HEK293T (cell line): ENCODE results near the gene TPO.
"Not testable (repeated sequence)": the region's sequence is repeated elsewhere in the genome, so short reads cannot be mapped to it uniquely, and the experiment has no call there.

Experiments
- CTCF ChIA-PET: fragments of 350-600 bp; formaldehyde crosslinking; extraction: SDS; loops from one replicate; lab custom pipeline; 2021; ENCODE audit warnings: antibody characterized with exemption, inconsistent platforms; lab: Yijun Ruan, JAX
- POLR2A ChIA-PET: fragments of 350-600 bp; formaldehyde crosslinking; extraction: SDS; loops from one replicate; lab custom pipeline; 2020; ENCODE audit warnings: antibody characterized with exemption, inconsistent platforms; lab: Yijun Ruan, JAX
- DNase-seq: peaks from one replicate; pipeline ENCODE4 v3.0.0; 2012; ENCODE audit warnings: mixed read lengths; ENCODE audit errors: extremely low spot score
- ARNT ChIP-seq: fragments of 450-650 bp; IDR thresholded peaks from 2 replicates; pipeline ENCODE4 v1.6.1; 2017; ENCODE audit warnings: mild to moderate bottlenecking
- BHLHE40 ChIP-seq: fragments of 450-650 bp; IDR thresholded peaks from 2 replicates; pipeline ENCODE4 v1.6.1; 2016; ENCODE audit warnings: mild to moderate bottlenecking, moderate library complexity, borderline replicate concordance
- CTBP1 ChIP-seq: fragments of 450-650 bp; IDR thresholded peaks from 2 replicates; pipeline ENCODE4 v1.6.1; 2016; ENCODE audit warnings: borderline replicate concordance
- ELF4 ChIP-seq: fragments of 450-650 bp; IDR thresholded peaks from 2 replicates; pipeline ENCODE4 v1.6.1; 2017; ENCODE audit warnings: antibody characterized with exemption
- FOXA1 ChIP-seq: fragments of 450-650 bp; IDR thresholded peaks from 2 replicates; pipeline ENCODE4 v1.6.1; 2016; ENCODE audit warnings: mild to moderate bottlenecking
- FOXK2 ChIP-seq: fragments of 450-650 bp; IDR thresholded peaks from 2 replicates; pipeline ENCODE4 v1.6.1; 2016; ENCODE audit warnings: mild to moderate bottlenecking
- FOXM1 ChIP-seq: fragments of 450-650 bp; IDR thresholded peaks from 2 replicates; pipeline ENCODE4 v1.6.1; 2017; ENCODE audit warnings: mild to moderate bottlenecking, borderline replicate concordance
- HDGF ChIP-seq: fragments of 450-650 bp; IDR thresholded peaks from 2 replicates; pipeline ENCODE4 v1.6.1; 2017; ENCODE audit warnings: antibody characterized with exemption, borderline replicate concordance
- L3MBTL2 ChIP-seq: fragments of 450-650 bp; conservative IDR thresholded peaks from 2 replicates; pipeline ENCODE4 v1.6.1; 2016; ENCODE audit warnings: mild to moderate bottlenecking
- LEF1 ChIP-seq: fragments of 450-650 bp; IDR thresholded peaks from 2 replicates; pipeline ENCODE4 v1.6.1; 2017; ENCODE audit warnings: mild to moderate bottlenecking, borderline replicate concordance
- NFRKB ChIP-seq: fragments of 450-650 bp; IDR thresholded peaks from 2 replicates; pipeline ENCODE4 v1.6.1; 2016; ENCODE audit warnings: mild to moderate bottlenecking, moderate library complexity
- SP1 ChIP-seq: fragments of 450-650 bp; IDR thresholded peaks from 2 replicates; pipeline ENCODE4 v1.6.1; 2017
- SUZ12 ChIP-seq: fragments of 450-650 bp; IDR thresholded peaks from 2 replicates; pipeline ENCODE4 v1.6.1; 2016; ENCODE audit warnings: mild to moderate bottlenecking
- TARDBP ChIP-seq: fragments of 450-650 bp; IDR thresholded peaks from 2 replicates; pipeline ENCODE4 v1.6.1; 2016
- ZNF384 ChIP-seq: fragments of 450-650 bp; IDR thresholded peaks from 2 replicates; pipeline ENCODE4 v1.6.1; 2016
- TF ChIP-seq, protein P1 (sequence below): fragments of 450-650 bp; IDR thresholded peaks from 2 replicates; pipeline ENCODE4 v1.6.1; 2016

TPO gene

DNA sequence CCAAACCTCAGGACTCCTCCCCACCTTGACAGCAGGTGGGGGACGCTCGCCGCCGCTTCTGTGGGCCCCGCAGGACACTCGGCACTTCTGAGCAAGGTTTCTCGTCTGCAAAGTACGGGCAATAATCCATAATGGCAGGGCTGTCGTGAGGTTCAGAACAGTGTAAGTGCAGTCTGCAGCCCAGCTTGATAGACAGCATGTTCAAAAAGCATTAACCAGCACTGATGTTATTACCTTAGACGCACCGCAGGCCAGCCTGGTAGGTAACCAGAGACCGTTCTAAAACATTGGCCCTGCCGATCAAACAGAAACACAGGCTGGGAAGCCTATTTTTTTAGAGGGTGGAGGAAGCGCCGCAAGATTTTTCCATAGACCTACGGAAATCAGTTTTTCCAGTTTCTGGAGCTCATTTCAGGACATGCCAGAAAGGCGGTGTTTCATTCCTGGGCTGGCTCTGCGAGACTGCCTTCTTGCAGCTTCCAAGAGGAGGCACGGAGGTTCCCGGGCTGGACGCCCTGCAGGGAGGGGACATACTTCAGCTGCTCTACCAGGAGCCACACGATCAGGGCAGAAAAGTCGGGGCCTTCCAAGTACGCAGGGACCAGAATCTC is 148.7 kb downstream of the TPO start:
- no peak for DNase-seq
- no peak for TF ChIP-seq L3MBTL2
- TF ChIP-seq HDGF: no peak
- TF ChIP-seq FOXA1: no peak
- POLR2A ChIA-PET: no interaction called here
- CTCF ChIA-PET: interaction anchor here (1.2 to 1.5 kb wide), 2 partner anchors 11 kb away, joined by 4 to 9 read pairs; no protein-coding TSS in a partner anchor

DNA sequence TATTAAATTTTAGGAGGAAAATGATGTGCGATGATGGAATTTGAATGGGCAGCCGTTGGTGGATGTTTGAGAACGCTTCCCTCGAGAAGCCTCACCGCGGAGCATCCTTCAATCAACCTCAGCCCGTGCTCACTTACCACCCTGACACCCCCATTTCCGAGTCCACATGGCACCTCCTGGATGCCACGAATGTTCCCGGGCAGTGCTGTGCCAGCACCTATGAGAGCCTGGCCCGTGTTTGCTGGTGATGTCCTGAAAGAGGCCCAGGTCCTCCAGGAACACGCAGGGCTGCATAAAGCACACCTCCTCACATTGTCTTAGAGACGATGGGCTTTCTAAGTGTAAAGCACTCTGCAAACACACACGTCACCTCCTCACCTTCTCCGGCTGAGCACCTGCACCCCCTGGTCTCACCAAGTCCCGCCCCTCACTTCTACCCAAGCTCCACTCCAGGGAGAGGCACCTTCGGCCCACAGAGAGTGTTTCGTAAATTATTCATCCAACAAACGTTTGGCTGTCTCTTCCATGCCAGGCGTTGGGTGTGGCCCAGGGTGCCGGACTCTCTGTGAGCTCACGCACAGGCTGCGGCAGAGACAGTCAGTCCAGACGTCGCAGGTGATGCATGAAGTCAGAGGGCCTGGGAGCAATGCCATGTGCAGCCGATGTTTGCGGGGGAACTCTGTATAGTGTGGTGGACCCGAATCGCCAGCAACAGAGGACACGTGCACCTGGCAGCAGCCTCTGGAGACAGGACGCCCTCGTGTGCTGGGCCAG is 150.0 kb downstream of the TPO start:
- ChIA-PET POLR2A (no interaction called here), CTCF (interaction anchor here (1.2 kb wide), 1 partner anchor 12 kb away, joined by 4 read pairs; no protein-coding TSS in a partner anchor)

DNA sequence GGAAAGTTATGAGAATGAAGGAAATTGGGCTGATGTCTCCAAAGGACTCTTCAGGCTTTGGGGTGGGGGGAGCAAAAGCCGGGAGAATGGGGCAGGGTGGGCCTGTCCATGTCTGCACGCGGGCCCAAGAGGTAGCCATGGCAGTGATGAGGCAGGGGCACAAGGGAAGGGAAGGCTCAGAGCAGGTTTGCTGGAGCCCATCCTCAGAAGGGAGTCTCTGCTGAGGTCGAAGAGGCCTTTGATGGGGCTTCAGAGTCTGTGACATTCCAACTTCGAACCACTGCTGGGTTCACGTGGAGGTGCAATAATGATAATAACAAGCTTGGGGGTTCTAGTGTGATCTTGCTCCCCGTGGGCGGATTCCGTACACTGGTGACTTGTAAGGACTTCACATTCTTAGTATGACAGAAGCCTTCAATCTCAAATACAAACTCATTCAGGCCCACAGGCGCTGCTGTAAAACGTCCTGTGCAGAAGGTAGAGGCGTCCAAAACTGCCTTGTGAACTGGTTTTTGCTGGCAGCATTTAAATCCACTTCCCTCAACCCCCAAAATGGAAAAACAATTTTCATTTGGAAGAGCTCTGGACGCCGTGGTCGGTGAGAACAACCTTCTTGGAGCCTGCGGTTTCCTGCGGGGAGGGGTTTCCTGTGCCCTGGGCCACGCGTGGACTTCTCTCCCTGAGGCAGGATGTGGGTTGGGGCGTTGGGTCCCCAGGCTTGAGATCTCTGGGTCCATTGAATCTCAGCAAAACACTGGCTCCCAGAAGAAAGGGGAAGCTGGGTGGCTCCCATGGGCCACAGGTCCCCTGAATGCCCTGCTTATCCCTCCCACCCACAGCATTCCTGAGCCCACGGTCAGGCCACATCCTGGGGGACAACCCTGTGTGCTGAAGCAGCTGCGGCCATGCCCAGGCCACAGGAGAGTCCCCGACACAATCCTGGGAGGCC is 151.0 kb downstream of the TPO start:
- TF ChIP-seq FOXK2 (no peak), FOXA1 (no peak), BHLHE40 (no peak), L3MBTL2 (no peak), NFRKB (no peak), FOXM1 (no peak)
- TF ChIP-seq, protein P1, sequence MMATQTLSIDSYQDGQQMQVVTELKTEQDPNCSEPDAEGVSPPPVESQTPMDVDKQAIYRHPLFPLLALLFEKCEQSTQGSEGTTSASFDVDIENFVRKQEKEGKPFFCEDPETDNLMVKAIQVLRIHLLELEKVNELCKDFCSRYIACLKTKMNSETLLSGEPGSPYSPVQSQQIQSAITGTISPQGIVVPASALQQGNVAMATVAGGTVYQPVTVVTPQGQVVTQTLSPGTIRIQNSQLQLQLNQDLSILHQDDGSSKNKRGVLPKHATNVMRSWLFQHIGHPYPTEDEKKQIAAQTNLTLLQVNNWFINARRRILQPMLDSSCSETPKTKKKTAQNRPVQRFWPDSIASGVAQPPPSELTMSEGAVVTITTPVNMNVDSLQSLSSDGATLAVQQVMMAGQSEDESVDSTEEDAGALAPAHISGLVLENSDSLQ: no peak
- ChIA-PET CTCF (no interaction called here), POLR2A (no interaction called here)
- no peak for DNase-seq

More for the DNA sequence above, 150.0 kb downstream of the TPO start:
- DNase-seq: no peak
- no peak for TF ChIP-seq L3MBTL2
- TF ChIP-seq FOXK2: no peak
- TF ChIP-seq SUZ12: no peak
- no peak for TF ChIP-seq ZNF384
- TF ChIP-seq FOXA1: no peak
- TF ChIP-seq LEF1: no peak
- no peak for TF ChIP-seq ELF4
- no peak for TF ChIP-seq SP1
- no peak for TF ChIP-seq FOXM1
- no peak for TF ChIP-seq CTBP1
- TF ChIP-seq TARDBP: no peak
- no peak for TF ChIP-seq HDGF
- TF ChIP-seq, protein P1: no peak
- no peak for TF ChIP-seq ARNT
- TF ChIP-seq BHLHE40: no peak
- no peak for TF ChIP-seq NFRKB

DNA sequence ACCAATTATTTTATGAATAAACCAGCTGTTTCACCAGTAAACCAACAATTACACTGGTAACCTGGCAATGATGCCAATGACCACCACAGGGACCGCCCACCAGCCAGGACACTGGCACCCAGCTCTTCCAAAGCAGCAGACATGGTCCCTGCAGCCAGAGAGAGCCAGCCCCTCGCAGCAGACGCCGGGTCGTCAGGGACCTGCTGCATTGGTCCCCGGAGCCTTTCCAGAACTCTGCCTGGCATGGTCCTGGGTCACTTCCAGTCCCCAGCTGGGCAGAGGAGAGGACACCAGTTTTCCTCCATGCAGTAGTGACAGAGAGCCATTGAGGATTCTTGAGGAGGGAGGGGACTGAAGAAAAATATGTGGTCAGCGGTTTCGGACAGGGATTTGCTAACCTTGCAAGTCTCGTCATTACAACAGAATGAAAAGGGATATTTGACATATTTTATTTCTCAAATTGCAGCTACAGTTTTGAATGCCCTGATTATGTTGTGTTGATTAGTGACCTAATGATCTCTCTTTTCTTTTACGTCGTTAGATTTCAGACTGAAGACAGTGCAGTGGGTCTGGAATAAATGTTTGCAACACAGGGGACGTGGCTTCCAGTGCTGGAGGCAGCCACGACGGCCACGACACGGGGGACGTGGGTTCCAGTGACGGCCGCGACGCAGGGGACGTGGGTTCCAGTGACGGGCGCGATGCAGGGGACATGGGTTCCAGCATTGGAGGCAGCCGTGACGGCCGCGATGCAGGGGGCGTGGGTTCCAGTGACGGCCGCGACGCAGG is 154.5 kb downstream of the TPO start:
- ChIA-PET CTCF (no interaction called here), POLR2A (no interaction called here)
- TF ChIP-seq SUZ12: no peak
- no peak for TF ChIP-seq ZNF384
- no peak for TF ChIP-seq FOXA1
- no peak for TF ChIP-seq HDGF
- TF ChIP-seq L3MBTL2: no peak
- TF ChIP-seq LEF1: no peak
- TF ChIP-seq NFRKB: no peak
- TF ChIP-seq ELF4: no peak
- no peak for TF ChIP-seq FOXK2
- TF ChIP-seq TARDBP: no peak
- no peak for TF ChIP-seq BHLHE40
- TF ChIP-seq, protein P1: no peak
- TF ChIP-seq ARNT: no peak
- no peak for TF ChIP-seq CTBP1
- TF ChIP-seq SP1: no peak
- no peak for TF ChIP-seq FOXM1
- no peak for DNase-seq

DNA sequence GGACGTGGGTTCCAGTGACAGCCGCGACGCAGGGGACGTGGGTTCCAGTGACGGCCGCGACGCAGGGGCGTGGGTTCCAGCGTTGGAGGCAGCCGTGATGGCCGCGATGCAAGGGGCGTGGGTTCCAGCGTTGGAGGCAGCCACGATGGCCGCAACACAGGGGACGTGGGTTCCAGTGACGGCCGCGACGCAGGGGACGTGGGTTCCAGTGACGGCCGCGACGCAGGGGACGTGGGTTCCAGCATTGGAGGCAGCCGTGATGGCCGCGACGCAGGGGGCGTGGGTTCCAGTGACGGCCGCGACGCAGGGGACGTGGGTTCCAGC is 155.0 kb downstream of the TPO start:
- CTCF ChIA-PET, POLR2A ChIA-PET, DNase-seq: not testable (repeated sequence)
